ENCODE results near the gene TEX12. TPM values are rescaled to one million over a fixed set of nuclear protein-coding genes. Genes with fewer than 3 reads are reported as not detected.
"Not testable (repeated sequence)": the region's sequence is repeated elsewhere in the genome, so short reads cannot be mapped to it uniquely, and the experiment has no call there.

TEX12 gene
- total RNA-seq, 1 donor from 2014 or later: not detected

DNA sequence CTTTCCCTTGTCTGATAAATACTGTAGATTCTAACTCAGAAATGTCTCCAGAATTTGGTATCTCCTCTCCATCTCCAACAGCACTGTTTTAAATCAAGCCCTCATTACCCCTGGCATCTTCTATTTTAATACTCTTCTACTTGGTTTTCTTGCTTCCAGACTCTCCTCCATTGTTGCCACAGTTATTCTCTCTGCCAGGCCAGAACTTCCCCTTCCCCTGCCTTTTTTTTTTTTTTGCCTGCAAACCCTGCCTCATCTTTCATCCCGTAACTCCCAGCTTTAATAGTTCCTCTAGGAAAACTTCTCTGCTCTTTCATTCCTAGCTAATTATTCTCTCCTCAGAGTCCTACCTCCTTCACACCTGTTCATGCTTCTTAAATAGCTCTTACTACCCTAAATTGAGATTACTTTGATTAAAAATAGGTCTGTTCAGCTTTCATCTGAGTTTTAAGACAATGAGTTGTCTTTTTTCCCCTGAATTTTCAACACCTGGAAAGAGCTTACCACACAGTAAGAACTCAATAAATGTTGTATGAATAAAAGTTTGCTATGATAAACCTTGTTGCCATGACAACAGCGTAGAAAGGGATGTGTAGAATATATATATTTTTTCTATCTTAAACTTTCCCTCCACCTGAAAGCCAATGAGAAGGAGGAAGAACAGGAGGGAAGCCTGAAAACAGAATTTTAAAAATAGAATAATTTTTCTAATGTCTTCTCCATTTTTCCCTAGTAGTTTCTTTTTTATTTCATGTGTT is 6.9 kb upstream of the TEX12 start:
- Mint-ChIP-seq H3K4me1 (ENCODE audit: unreplicated experiment) (peaks cover 19% of the 10 kb centered on the region), H3K27ac (ENCODE audit: unreplicated experiment) (peak overlapping the region; percentile 33), H3K9me3 (ENCODE audit: unreplicated experiment) (no peaks in the 10 kb centered on the region), H3K27me3 (ENCODE audit: unreplicated experiment) (no peaks in the 10 kb centered on the region), H3K4me3 (ENCODE audit: unreplicated experiment) (no peak overlapping the region), H3K36me3 (ENCODE audit: low read depth, unreplicated experiment) (no peaks in the 10 kb centered on the region)
- DNase-seq (ENCODE audit: low spot score): no peak
- no peak for TF ChIP-seq CTCF (IDR thresholded peaks at IDR 0.05; ENCODE audit: unreplicated experiment)

GRCh38 chr11:112161012-112161411 is 6.2 kb upstream of the TEX12 start:
- Mint-ChIP-seq H3K4me1 (ENCODE audit: unreplicated experiment) (peaks cover 19% of the 10 kb centered on the region), H3K27ac (ENCODE audit: unreplicated experiment) (no peak overlapping the region), H3K9me3 (ENCODE audit: unreplicated experiment) (no peaks in the 10 kb centered on the region), H3K36me3 (ENCODE audit: low read depth, unreplicated experiment) (no peaks in the 10 kb centered on the region), H3K4me3 (ENCODE audit: unreplicated experiment) (no peak overlapping the region), H3K27me3 (ENCODE audit: unreplicated experiment) (no peaks in the 10 kb centered on the region)
- no peak for DNase-seq (ENCODE audit: low spot score)
- TF ChIP-seq CTCF (IDR thresholded peaks at IDR 0.05; ENCODE audit: unreplicated experiment): no peak

DNA sequence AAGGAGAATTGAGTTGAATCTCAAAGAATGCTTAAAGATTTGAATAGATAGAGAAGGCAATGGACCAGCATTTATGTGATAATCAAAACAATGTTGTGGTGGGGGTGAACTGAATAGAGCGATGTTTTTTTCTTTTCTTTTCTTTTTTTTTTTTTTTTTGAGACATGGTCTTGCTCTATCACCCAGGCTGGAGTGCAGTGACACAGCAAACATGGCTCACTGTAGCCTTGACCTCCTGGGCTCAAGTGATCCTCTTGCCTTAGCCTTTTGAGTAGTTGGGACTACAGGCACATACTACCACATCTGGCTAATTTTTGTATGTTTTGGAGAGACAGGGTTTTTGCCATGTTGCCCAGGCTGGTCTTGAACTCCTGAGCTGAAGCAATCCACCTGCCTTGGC is 5.0 kb upstream of the TEX12 start:
- H3K27ac Mint-ChIP-seq (ENCODE audit: unreplicated experiment); DNase-seq (ENCODE audit: low spot score); H3K36me3 Mint-ChIP-seq (ENCODE audit: low read depth, unreplicated experiment); H3K4me3 Mint-ChIP-seq (ENCODE audit: unreplicated experiment); H3K9me3 Mint-ChIP-seq (ENCODE audit: unreplicated experiment); H3K27me3 Mint-ChIP-seq (ENCODE audit: unreplicated experiment): not testable (repeated sequence)
- peaks cover 22% of the 10 kb centered on the region for H3K4me1 Mint-ChIP-seq (ENCODE audit: unreplicated experiment)

- Mint-ChIP-seq H3K4me1 (ENCODE audit: unreplicated experiment) (peaks cover 22% of the 10 kb centered on the region), H3K27me3 (ENCODE audit: unreplicated experiment) (no peaks in the 10 kb centered on the region), H3K36me3 (ENCODE audit: low read depth, unreplicated experiment) (no peaks in the 10 kb centered on the region), H3K9me3 (ENCODE audit: unreplicated experiment) (no peaks in the 10 kb centered on the region), H3K27ac (ENCODE audit: unreplicated experiment) (no peak overlapping the region), H3K4me3 (ENCODE audit: unreplicated experiment) (no peak overlapping the region)
- TF ChIP-seq CTCF (IDR thresholded peaks at IDR 0.05; ENCODE audit: unreplicated experiment): no peak
- no peak for DNase-seq (ENCODE audit: low spot score)
These were observed 4.2 kb upstream of the TEX12 start for GRCh38 chr11:112162761-112163546.

DNA sequence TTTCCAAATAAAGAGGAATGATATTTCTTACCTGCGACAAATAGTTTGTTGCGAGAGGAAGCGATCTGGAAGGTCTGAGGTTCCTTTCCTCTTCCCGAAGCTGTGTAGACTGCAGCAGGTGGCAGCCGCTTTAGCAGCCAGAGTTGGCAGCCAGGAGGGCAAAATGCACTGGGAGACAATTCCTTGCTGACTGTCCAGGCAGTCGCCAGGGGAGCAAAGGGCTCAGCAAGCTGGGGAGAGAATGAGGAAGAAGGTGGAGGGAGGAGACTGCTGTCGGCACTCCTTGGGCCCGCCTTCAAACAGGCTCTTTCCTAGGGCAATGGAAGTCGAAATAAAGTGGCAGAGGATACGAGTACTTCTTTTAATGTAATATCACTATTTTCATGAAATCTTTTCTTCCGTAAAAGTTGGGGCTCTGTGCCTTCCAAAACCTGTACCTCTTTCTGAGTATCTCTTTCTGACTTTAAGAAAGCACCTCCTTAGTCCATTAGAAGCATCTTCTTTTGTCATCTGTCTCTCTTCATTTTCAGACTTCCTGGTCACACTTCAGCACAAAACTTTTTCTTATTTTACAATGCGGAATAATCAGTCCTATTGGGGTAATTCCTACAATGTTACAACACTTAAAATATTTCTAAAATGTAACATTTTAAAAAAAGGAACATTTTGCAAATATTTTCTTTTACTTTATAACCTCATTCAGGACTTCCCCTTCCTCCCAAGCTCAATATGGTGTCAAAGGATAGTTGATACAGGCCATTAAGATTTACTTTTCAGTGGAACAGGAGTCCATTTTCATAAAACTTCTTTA is 3.1 kb upstream of the TEX12 start, which contains the start of gene IL18:
Gene IL18 (minus strand): TSS at position 220 of the 811 bp plus-strand sequence. CDS start 9,041 bp downstream, outside the sequence.
- H3K27me3 Mint-ChIP-seq (ENCODE audit: unreplicated experiment): no peaks in the 10 kb centered on the region
- no peak within 1 kb of the TSS for H3K4me3 Mint-ChIP-seq (ENCODE audit: unreplicated experiment)

More for the DNA sequence above, 3.1 kb upstream of the TEX12 start, which contains the start of gene IL18:
- no peaks in the 10 kb centered on the region for H3K36me3 Mint-ChIP-seq (ENCODE audit: low read depth, unreplicated experiment)
- H3K9me3 Mint-ChIP-seq (ENCODE audit: unreplicated experiment): no peaks in the 10 kb centered on the region
- H3K4me1 Mint-ChIP-seq (ENCODE audit: unreplicated experiment): peaks cover 22% of the 10 kb centered on the region
- TF ChIP-seq CTCF (IDR thresholded peaks at IDR 0.05; ENCODE audit: unreplicated experiment): no peak
- peak; percentile 17 for DNase-seq (ENCODE audit: low spot score)
- H3K27ac Mint-ChIP-seq (ENCODE audit: unreplicated experiment): no peak within 1 kb of the TSS
